Prostate gland (tissue), 1 donor: ENCODE results near the gene ARFGAP2.

Source experiments
- POLR2A ChIP-seq: fragments of 450-650 bp; IDR thresholded peaks from one replicate; pipeline ENCODE4 v1.6.1; 2016; ENCODE audit warnings: antibody characterized with exemption, mild to moderate bottlenecking
- POLR2AphosphoS5 ChIP-seq: sonication (generic); formaldehyde crosslinking; IDR thresholded peaks from one replicate; pipeline ENCODE4 v1.6.1; 2017; ENCODE audit warnings: antibody characterized with exemption

DNA sequence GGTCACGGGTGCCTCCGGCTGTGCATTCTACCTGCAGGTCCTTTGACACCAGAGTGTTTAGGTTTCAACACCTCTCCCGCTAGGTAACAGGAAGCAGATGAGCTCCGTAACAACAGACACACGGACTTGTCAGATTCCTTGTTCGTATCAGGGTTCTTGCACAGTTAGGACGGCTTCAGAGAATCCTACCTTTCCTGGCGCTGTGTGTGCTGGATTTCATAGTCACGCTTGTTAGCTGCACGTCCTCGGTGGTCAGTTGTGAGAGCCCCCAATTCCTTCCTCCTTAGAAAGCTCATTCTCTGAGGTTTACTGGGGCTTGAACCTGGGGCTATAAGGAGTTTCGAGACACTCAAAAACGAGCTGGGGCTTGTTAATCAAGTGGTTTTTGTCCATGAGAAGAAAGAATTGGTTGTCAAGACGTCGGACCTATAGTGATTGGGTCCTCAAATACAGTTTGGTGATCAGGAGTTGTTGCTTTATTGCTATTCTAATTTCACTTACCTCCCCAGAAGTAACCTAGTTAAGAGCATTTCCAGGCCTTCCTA, 38.8 kb upstream of the ARFGAP2 start:
- no peak for TF ChIP-seq POLR2AphosphoS5
- TF ChIP-seq POLR2A = no peak
